ENCODE data around the gene MYO1F. TPM values are rescaled to one million over a fixed set of nuclear protein-coding genes. Genes with fewer than 3 reads are reported as not detected.

The MYO1F gene
- polyA plus RNA-seq, 1 experiment: 0.29 TPM

GRCh38 chr19:8611877-8612806 is 34.9 kb upstream of the MYO1F start:
- no peak for TF ChIP-seq CTCF (IDR thresholded peaks at IDR 0.05; ENCODE audit: insufficient read depth, low read depth, low read length)
- peak; percentile 19 for DNase-seq (ENCODE audit: low read depth)
- no peak overlapping the region for H3K4me3 ChIP-seq (ENCODE audit: low read depth, low read length)
- ChIA-PET POLR2A (no interaction called here), CTCF (interaction anchor here (1.6 to 2.2 kb wide), 2 partner anchors 30 to 31 kb away, joined by 6 to 11 read pairs; no protein-coding TSS in a partner anchor)
- no peaks in the 10 kb centered on the region for H3K36me3 ChIP-seq (ENCODE audit: control insufficient read depth, insufficient read depth, low read length)
- H3K27me3 ChIP-seq (ENCODE audit: control insufficient read depth, insufficient read depth, low read length): no peaks in the 10 kb centered on the region

- H3K4me3 ChIP-seq (ENCODE audit: low read depth, low read length): no peak overlapping the region
- ChIA-PET CTCF (interaction anchor here (1.6 to 2.2 kb wide), 2 partner anchors 30 kb away, joined by 6 to 11 read pairs; no protein-coding TSS in a partner anchor), POLR2A (no interaction called here)
- no peaks in the 10 kb centered on the region for H3K27me3 ChIP-seq (ENCODE audit: control insufficient read depth, insufficient read depth, low read length)
- no peak for DNase-seq (ENCODE audit: low read depth)
- TF ChIP-seq CTCF (IDR thresholded peaks at IDR 0.05; ENCODE audit: insufficient read depth, low read depth, low read length): no peak
- H3K36me3 ChIP-seq (ENCODE audit: control insufficient read depth, insufficient read depth, low read length): no peaks in the 10 kb centered on the region
These were observed 34.2 kb upstream of the MYO1F start for GRCh38 chr19:8611391-8611876.

- Histone ChIP-seq H3K27me3 (ENCODE audit: control insufficient read depth, insufficient read depth, low read length) (no peaks in the 10 kb centered on the region), H3K36me3 (ENCODE audit: control insufficient read depth, insufficient read depth, low read length) (no peaks in the 10 kb centered on the region), H3K4me3 (ENCODE audit: low read depth, low read length) (peak overlapping the region; percentile 69)
- POLR2A ChIA-PET: no interaction called here
- DNase-seq (ENCODE audit: low read depth): no peak
- TF ChIP-seq CTCF (IDR thresholded peaks at IDR 0.05; ENCODE audit: insufficient read depth, low read depth, low read length): no peak
- CTCF ChIA-PET: interaction anchor here (1.6 to 2.2 kb wide), 2 partner anchors 30 to 31 kb away, joined by 6 to 11 read pairs; no protein-coding TSS in a partner anchor
These were observed 33.7 kb upstream of the MYO1F start for GRCh38 chr19:8610936-8611300.

GRCh38 chr19:8610041-8610935 is 33.0 kb upstream of the MYO1F start, which contains the start of gene ADAMTS10:
ADAMTS10 (minus strand) TSS chr19:8610715; CDS start chr19:8605710, 5,005 bp downstream.
- ChIA-PET CTCF (no interaction called here), POLR2A (no interaction called here)
- no peak for TF ChIP-seq CTCF (IDR thresholded peaks at IDR 0.05; ENCODE audit: insufficient read depth, low read depth, low read length)
- Histone ChIP-seq H3K4me3 (ENCODE audit: low read depth, low read length) (peak within 1 kb of the TSS; percentile 69), H3K27me3 (ENCODE audit: control insufficient read depth, insufficient read depth, low read length) (no peaks in the 10 kb centered on the region), H3K36me3 (ENCODE audit: control insufficient read depth, insufficient read depth, low read length) (no peaks in the 10 kb centered on the region)
- no peak for DNase-seq (ENCODE audit: low read depth)

Measured in BJ (cell line).